HG03378 (cell line): ENCODE measurements around the gene NAA80.

ENCODE experiments used
- ATAC-seq: cut with Tn5 transposase; IDR thresholded peaks from one replicate; pipeline ENCODE4 v1.9.1; 2021; ENCODE audit warnings: mild to moderate bottlenecking, moderate library complexity; ENCODE audit not compliant: unreplicated experiment

NAA80 gene

GRCh38 chr3:50330330-50330729 is 31.1 kb upstream of the NAA80 start:
- ATAC-seq, result no peak

DNA sequence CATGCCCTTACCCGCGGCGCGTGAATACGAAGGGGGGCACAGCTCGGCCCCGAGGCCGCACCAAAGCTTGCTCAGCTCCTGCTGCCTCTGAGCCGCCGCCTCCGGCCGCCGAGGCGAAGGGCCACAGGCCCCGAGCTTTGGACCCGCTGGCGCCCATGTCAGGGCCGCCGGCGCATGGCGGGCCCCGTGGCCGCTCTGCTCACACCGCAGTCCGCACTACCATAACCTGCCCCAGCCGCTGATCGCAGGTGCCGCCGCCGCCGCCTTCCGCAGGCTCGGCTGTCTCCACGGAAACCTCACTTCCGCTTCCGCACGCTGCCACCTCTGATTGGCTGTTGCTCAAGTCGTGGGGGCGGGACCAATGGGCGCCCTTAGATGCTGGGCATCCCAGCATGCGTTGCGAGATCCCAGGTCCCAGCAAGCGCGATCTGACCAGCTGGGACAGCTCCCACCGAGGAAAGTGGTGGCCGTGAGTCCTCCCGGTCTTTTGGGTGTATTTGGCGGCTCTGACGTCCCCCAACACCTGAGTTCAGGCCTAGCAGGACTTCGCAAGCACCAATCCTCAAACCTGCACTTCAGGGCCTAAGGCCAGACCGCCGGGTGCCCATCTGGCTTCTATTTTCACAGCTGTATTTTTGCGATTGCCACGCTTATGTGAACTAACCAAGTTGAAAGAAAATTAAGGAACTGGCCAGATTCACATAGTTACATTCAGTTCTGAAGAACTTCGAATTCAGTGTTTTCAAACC is 28.9 kb upstream of the NAA80 start, which contains the start of gene TUSC2:
TSS of gene TUSC2 (minus strand) at position 281 of the 749 bp plus-strand sequence. CDS start at position 157, 124 bp downstream.
- ATAC-seq, result peak; percentile 74

GRCh38 chr3:50327129-50327528 is 27.9 kb upstream of the NAA80 start:
- no peak for ATAC-seq

DNA sequence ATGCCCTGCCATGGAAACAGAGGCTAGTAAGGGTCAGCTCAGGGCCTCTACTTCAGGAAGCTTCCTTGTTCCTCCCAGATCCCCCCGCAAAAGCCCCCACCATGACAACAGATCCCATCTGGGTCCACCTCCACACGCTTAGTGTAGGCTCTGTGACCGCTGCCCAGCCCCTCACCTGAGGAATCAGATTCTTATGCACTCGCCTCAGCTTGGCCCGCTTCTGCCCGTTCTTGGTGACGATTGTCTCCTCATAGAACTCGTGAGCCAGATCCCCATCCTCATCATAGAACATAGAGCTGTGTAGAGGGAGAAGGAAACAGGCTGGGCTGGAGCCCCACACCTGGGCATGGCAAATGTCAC is 27.0 kb upstream of the NAA80 start:
- ATAC-seq, result no peak

DNA sequence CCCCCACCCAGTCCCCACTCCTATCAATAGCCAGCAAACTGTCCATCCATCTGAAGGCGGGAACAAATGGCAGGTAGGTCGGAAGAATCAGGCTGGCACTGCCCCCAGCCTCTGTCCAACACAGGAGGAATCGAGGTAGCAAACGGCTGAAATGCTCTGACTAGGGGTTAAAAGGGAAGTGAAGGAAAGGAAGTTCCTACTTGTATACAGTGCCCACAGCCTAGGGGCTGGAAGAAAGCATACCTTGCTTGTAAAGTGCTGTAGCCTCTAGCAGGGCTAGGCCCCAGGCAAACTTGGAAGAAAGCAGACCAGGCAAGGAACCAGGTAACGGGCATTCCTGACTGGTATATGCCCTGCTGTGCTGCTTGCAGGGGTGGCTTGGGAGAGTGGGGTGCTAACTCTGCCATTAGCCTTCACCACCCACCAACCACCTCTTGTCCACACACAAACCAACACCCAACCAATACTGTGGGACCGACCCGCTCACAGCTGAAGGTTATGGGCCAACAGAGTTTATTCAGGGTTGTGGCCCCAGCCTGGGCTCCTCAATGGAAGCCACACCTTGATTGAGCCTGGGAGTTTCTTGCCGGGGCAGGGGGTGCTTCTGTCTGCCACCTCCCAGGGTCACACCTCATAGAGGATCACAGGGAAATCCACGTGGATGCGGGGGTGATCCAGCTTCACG is 26.4 kb upstream of the NAA80 start:
- ATAC-seq, result no peak

- ATAC-seq, result no peak
Observed at GRCh38 chr3:50325113-50325480, 25.9 kb upstream of the NAA80 start.

DNA sequence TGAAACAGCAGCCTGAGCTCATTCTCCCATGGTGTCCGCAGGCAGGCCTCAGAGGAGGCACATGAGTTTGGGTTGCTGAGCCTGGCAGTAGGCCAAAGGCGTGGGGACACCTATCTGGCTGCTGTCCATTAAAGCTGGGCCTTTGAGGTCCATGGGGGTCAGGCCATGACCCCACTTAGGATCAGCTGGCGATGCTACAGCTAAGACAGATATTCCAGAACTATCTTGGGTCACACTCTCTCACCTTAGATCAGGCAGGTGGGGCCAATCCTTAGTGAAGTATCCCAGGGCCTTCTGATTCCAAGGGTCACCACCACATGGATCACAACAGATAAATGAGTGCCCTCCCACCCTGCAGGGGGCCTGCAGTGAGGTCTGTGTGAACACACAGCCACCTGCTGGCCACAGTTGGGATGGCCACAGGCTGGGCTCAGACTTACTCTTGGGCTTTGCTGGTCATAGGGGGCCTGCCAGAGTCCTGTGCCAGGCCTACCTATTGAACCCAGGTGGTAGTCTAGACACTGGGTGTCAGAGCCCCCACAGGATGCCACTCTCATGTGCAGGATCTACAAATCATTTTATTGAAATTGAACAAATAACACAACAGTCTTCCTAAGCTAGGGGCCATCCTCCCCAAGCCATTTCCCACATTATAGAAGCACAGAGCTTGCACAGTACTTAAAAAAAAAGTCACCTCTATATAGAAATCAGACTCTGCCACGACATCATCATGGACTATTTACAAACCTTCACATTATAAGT is 25.3 kb upstream of the NAA80 start:
- ATAC-seq, result no peak

GRCh38 chr3:50323614-50324199 is 24.5 kb upstream of the NAA80 start:
- no peak for ATAC-seq

- ATAC-seq, result no peak
Observed at GRCh38 chr3:50323092-50323600, 23.9 kb upstream of the NAA80 start.

- ATAC-seq, result no peak
Observed at GRCh38 chr3:50322386-50323091, 23.3 kb upstream of the NAA80 start, which contains the start of gene HYAL2. Gene HYAL2, minus strand, starts transcription at chr3:50322745. Its CDS starts 2,256 bp downstream, at chr3:50320489.

DNA sequence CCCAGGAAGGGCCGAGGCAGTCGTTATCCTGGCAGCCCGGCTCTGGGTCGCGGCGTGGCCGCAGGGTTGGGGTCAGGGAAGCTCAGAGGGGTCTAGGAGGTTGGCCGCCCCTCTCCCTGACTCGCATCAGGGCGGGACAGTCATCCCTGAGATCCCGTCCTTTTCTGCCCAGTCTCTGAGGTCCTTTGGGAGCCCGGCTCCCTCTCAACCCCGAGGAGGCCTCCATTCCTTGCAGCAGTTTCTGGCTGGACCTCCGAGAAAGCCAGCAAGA is 22.8 kb upstream of the NAA80 start:
- no peak for ATAC-seq

- peak; percentile 52 for ATAC-seq
Observed at GRCh38 chr3:50321336-50322114, 22.3 kb upstream of the NAA80 start.

GRCh38 chr3:50320853-50321335 is 21.7 kb upstream of the NAA80 start:
- peak; percentile 25 for ATAC-seq

- no peak for ATAC-seq
Observed at GRCh38 chr3:50319894-50320625, 20.9 kb upstream of the NAA80 start.

GRCh38 chr3:50319181-50319893 is 20.1 kb upstream of the NAA80 start:
- no peak for ATAC-seq

DNA sequence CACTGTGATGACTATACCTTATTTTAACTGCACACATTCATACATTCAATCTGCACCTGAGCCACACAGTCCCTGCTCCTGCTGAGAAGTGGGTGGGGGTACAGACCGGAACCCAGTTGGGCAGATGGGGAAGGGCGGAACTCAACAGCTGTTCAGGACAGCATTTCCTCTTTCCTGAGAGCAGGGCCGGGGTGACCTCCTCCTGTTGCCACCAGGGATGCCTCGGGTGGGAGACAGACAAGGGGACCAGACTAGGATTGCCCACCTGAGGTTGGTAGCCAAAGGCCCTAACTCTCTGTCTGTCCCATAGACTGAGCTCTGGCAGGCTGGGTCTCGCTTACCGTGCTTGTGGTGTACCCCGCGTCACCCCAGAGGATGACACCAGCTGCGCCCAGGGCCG is 19.4 kb upstream of the NAA80 start:
- ATAC-seq, result no peak

GRCh38 chr3:50318163-50318562 is 19.0 kb upstream of the NAA80 start:
- ATAC-seq, result no peak

GRCh38 chr3:50317300-50317699 is 18.1 kb upstream of the NAA80 start:
- no peak for ATAC-seq
